Stimulated activated CD8-positive, alpha-beta memory T cell treated with anti-CD3 and anti-CD28 coated beads, Interleukin-4, amount 100 ng/mL, for 1 hour (primary cell): ENCODE measurements around the gene LRRK1.

Experiments used
- DNase-seq, 2 donors: peaks; one replicate each; pipeline ENCODE4 v3.0.0-alpha.2; 2020; ENCODE audit warnings: low read depth in 2 of 2, low spot score in 1 of 2

The LRRK1 gene

DNA sequence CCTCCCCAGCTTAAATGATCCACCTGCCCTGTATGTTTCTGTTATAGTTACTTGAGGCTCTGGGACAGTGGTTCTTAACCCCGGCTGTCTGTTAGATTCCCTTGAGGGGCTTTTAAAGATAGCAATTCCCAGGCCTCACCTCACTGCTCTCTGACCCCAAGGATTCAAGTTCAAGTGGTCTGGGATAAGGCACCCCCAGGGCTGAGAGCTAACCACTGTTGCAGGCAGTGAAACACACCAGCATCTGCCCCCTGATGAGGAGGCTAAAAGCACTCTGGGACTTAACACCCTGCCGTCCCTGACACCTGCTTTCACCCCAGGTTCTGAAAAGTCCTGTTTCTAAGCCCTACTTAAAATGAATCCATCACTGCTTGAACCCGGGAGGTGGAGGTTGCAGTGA is 103.7 kb downstream of the LRRK1 start:
- no peak for DNase-seq

DNA sequence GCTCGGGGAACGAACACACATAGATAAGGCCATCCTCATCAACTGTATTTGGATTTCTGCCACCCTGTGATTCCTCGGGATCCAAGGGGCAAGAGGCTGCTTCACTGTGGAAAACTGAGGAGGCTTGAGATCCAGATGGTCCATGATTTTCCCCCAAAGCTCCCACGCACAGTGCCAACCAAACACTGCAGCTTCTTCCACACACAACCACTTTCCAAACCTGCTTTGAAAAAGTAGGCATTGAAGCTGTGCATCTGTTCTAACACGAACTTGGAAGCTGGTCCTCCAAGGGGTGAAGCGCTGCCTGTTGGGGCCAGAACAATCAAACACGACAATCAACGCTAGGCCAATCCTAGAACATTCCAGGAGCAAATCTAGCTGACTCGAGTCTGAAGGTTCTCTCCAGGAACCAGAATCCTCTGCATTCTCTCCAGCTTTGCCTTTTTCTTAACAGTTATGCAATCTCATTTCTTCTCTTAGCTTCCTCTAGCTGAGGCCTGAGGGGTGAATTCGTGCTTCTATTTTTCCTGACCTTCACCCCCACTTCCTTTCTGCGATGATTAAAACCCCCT is 104.4 kb downstream of the LRRK1 start:
- DNase-seq, result no peak

DNA sequence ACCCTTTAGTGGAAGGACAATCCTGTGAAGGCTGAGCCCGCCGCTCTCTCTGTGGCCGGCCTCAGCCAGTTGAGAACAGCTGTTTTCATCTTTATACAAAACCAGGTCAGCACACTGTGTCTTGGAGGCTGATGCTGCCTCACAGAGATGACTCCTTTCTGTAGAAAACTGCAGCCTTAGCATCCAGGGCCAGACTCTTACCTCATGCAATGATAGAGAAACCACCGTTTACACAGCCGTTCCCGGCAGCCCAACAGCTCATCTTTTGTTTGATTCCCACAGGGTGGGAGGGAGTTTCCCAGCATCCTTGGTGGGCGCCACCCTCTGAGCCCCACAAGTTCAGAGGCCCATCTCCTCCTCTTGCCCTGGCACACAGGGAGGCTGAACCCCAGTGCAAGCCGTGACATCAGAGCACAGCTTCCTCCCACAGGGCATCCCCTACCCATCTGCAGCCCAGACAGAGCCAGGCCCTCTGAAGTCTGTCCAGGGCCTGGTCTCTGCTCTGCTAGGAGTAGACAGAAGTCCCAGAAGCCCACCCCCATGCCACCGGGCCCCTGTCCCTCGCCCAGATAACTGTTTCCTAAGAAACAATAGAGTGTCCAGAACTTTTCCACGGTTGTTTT is 105.0 kb downstream of the LRRK1 start:
- DNase-seq, result no peak

DNA sequence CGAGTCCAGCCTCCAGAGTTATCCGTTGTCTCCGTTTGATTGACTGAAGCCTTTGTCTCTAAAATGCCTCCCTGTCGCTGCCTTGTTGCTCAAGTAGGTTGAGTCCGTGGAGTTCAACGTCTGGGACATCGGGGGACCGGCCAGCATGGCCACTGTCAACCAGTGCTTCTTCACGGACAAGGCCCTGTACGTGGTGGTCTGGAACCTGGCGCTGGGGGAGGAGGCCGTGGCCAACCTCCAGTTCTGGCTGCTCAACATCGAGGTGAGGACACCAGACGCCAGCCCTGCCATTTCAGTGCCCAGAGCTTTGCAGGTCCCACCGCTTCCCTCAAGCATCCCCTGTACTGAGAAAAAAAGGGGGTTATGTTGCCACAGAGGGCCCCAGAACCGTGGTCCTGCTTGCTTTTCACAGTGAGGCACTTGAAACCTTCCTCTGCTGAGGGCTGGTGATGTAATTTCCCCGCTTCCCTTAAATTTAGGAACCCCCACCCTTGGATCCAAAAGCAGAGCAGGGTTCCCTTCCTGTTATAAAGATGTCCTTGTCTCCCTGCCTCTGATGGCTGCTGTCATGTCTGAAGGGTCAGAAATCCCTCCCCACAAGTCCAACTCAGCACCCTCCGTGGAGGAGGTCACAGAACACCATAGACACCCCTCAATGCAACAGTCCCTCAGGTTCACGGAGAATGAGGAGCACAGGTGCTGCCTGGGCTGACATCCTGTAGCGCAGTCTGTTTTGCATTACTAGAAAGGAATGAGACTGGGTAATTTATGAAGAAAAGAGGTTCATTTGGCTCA is 105.7 kb downstream of the LRRK1 start:
- DNase-seq, result no peak

DNA sequence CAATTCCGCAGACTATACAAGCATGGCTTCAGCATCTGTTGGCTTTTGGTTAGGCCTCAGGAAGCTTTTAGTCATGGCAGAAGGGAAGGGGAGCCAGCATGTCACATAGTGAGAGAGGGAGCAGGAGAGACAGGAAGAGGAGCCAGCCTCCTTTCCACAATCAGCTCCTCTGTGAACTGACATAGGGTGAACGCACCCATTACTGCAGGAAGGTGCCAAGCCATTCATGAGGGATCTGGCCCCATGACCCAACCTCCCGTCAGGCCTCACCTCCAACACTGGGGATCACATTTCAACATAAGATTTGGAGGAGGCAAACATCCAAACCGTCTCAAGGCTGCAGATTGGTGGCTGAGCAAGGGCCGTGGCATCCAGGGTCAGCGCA is 106.3 kb downstream of the LRRK1 start:
- DNase-seq, result no peak

DNA sequence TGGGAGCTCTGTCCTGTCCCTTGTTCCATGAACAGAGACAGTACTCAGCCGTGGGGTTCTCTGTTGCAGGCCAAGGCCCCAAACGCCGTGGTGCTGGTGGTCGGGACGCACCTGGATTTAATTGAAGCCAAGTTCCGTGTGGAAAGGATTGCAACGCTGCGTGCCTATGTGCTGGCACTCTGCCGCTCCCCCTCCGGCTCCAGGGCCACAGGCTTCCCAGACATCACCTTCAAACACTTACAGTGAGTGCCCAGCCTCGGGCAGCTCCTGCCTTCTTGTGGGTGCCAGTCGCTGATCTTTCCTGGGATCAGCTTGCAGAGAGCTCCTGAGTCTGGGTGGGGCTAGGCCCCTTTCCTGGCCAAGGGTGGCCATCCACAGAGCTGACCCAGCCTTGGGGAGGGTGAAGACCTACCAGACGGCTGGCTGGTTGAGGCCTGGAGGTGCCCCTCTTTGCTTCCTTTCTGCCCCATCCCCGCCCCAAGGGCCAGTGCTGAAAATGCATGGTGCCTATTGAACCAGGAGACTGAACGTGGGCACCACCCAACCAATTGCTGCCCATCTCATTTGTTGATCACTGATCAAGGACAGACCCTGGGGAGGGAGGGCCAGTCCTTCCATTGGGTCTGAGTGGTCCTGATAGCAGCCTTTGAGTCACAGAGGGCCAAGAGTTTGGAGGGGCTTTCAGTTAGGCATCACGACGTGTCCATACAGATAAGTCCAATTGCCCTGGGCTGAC is 106.9 kb downstream of the LRRK1 start:
- DNase-seq, result no peak

DNA sequence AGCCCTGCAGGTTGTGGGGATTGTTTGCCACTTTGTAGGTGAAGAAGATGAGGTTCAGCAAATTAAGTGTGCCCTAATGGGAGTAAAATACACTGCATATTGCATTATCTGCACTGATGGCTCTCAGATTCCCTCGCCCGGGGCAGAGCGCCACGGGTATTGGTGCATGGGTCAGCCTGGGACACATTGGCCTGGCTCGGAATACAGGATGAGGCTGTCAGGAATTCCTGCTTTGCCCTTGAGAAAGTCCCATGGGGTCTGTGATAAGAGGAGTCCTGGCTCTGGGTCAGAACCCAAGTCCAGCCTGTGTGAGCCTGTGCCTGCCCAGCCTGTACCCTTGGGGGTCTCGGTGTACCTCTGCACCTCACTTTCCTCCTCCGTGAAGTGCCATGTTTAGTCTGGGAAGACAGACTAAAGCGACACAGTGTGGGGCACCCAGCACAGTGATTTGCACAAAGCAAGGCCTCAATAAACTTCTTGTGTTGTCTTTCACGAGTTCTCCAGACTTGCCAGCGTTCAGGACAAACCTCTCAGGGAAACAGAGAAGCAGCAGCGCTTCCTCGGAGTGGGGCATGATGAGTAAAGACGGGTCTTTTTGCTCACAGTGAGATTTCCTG is 107.6 kb downstream of the LRRK1 start:
- DNase-seq, result no peak

DNA sequence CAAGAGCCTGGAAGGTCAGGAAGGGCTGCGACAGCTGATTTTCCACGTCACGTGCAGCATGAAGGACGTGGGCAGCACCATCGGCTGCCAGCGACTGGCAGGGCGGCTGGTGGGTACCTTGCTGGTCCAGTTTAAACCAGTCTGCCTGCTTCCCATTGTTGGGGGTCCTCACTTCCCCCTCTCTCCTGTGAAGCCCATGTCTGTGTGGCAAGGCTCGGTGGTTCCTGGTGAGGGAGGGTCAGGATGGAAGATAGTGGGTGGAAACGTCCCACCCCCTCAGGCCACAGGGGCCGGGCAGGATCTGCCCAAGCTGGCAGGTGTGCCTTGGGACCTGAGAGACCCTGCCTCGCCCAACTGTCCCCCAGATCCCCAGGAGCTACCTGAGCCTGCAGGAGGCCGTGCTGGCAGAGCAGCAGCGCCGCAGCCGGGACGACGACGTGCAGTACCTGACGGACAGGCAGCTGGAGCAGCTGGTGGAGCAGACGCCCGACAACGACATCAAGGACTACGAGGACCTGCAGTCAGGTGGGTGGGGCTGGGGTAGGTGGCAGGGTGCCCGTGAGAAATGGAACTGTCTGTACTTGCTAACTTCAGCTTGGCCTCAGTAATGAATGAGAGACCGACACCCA is 108.2 kb downstream of the LRRK1 start:
- no peak for DNase-seq

DNA sequence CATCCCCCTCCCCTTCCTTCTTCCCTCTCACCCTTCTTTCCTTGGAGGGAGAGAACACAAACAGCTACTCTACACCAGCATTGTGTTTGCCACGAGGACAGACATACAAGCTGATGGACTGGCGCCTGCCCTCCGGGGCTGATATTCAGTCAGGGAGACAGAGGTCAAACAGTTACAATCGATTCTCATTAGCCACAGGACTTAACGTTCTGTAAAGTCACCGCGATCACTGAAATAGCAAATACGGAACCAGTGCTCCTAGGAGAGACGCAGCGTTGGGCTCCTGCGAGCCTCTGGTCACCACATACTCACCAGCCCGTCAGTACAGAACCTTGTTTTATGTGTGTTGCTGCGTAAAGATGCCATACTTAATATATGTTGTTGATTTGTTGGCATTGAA is 108.8 kb downstream of the LRRK1 start:
- DNase-seq, result no peak

DNA sequence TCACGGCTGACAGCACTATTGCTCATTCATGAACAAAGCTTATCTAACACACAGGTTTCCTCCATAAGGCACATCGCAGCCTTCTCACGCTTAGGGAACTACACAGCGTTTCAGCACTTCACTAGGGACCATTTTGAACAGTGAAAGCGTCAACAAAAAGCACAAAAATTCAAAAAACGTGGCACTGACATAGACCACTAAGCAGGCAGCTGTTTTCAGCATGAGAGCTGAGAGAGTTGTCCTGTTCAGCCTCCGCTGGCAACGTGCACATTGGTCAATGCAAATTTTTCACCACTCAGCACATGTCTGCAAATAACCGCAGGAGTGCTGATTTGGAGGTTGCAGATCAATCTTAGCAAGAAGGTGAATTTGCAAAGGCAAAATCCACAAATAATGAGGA is 109.2 kb downstream of the LRRK1 start:
- DNase-seq, result no peak

DNA sequence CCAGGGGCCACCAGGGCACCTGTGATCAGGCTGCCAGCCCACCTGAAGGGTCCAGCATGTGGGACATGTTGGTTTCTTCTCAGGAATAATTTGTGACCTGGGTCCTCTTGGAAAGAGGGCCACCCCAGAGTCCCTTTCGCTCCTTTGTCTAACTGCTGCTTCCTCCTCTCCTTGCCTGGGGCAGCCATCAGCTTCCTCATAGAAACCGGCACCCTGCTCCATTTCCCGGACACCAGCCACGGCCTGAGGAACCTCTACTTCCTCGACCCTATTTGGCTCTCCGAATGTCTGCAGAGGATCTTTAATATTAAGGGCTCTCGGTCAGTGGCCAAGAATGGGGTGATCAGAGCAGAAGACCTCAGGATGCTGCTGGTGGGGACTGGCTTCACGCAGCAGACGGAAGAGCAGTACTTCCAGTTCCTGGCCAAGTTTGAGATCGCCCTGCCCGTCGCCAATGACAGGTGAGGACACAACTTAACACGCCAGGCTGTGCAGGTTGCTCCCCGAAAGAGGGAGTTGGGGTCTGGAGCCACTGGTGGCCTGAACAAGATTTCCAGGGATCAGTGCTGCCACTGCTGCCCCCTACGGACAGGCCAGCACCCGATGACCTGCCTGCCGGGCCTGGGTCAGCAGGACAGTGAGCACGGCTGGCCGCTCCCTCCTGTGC is 109.7 kb downstream of the LRRK1 start:
- no peak for DNase-seq

DNA sequence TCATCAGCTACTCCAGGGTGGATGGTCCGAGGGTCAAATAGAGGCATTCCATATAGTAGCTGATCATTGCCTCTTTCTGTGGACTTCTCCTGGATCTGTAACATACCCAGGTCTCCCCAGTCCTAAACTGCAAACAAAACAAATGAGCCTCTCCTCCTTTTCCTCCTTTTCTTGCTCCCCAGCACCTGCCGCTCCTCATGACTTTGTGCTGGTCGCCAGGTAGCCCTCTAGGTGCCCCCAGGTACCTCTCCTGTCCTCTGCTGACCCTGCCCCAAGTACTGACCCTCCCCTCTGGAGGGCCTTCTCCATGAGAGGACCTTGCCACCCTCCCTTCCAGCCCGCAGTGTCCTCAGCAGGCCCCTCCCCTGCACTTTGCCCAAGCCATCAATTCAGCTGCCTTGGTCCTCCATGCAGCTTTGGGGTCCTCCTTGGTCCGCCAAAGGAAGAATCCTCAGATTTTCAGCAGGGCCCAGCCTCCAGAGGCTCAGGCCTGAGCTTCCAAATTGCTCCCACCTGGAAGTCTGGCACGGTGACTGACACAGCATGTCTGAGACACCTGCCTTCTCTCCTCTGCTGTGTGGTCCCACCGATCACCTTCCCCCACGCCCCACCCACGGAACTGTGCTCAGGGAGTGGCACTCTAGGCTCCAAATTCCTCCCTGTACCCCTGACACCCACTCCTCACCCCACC is 111.0 kb downstream of the LRRK1 start:
- no peak for DNase-seq

DNA sequence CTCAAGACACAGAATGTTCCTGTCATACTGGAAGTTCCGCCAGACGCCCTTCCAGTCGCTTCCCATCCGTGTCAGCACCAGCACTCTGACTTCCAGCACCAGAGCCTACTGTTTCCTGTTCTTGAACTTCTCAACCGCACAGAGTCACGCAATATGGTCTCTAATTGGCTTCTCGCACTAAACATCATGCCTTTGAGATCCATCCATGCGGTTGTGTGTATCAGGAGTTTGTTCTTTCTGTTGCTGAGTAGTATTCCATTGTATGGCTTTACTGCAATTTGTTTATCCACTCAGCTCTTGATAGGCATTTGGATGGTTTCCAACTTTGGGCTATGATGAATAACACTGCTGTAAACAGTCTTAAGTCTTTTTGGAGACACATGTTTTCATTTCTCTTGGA is 112.1 kb downstream of the LRRK1 start:
- no peak for DNase-seq

DNA sequence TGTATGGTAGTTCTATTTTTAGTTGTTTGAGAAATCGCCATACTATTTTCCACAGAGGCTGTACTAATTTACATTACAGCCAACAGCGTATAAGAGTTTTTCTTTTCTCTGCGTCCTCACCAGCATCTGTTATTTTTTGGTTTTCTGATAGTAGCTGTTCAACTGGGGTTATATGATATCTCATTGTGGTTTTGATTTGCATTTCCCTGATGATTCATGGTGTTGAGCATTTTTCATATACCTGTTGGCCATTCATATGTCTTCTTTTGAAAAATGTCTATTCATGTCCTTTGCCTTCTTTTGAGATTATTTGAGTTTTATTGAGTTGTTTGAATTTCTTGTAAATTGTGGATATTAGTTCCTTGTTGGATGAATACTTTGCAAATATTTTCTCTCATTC is 114.6 kb downstream of the LRRK1 start:
- DNase-seq, result no peak

DNA sequence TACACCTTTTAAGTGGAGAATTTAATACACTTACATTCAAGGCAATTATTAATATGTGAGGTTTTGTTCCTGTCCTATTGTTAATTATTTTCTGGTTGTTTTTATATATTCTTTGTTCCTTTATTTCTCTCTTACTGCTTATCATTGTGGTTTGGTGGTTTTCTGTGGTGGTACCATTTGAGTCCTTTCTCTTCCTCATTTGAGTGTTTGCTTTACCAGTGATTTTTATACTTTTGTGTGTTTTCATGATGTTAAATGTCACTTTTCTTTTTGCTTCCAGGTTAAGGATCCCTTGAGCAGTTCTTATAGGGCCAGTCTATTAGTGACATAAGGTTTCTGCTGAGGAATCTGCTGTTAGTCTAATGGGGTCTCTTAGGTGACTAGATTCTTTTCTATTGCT is 116.5 kb downstream of the LRRK1 start:
- no peak for DNase-seq

DNA sequence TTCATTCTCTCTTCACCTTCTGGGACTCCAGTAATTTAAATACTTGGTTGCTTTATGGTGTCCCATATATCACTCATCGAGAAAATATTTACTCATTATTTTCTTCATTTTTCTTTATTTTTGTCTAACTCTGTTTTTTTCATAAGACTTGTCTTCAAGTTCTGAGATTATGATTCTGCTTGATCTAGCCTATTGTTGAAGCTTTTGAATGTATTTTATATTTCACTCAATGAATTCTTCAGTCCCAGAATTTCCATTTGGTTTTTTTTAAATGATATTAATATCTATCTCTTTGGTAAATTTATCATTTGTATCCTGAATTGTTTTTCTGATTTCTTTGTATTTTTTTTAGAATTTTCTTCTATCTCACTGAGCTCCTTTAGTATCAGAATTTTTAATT is 117.0 kb downstream of the LRRK1 start:
- DNase-seq, result no peak

DNA sequence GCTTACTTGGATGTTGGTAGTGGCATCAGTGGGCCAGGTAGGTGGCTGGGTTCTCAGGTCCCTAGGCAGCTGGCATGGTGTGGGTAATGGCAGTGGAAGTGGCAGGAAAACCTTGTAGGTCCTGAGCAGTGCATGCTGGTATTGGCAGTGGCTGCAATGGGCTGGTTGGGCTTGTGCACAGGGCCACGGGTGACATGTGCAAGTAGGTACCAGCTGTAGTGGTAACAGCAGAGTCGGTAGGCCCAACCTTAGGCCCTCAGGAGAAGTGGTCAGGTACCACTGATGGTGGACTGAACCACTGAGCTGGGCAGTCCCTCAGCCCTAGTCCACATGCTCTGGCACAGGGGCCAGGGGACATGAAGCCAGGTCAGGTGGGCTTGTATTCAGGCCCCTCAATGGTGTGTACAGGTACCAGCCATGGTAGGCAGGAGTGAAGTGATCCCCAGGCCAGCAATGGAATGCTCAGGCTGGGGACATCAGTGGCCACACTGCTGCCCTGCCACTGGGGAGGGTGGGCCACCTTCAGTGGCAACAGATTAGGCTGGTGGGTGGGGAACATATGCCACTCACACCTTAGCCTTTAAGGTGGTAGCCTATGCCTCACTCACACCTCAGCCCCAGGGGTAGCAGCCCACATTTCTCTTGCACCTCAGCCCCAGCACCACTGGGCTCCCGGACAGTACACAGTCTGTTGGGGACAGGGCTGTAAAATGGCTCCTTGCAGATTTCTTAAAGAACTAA is 118.1 kb downstream of the LRRK1 start:
- no peak for DNase-seq

DNA sequence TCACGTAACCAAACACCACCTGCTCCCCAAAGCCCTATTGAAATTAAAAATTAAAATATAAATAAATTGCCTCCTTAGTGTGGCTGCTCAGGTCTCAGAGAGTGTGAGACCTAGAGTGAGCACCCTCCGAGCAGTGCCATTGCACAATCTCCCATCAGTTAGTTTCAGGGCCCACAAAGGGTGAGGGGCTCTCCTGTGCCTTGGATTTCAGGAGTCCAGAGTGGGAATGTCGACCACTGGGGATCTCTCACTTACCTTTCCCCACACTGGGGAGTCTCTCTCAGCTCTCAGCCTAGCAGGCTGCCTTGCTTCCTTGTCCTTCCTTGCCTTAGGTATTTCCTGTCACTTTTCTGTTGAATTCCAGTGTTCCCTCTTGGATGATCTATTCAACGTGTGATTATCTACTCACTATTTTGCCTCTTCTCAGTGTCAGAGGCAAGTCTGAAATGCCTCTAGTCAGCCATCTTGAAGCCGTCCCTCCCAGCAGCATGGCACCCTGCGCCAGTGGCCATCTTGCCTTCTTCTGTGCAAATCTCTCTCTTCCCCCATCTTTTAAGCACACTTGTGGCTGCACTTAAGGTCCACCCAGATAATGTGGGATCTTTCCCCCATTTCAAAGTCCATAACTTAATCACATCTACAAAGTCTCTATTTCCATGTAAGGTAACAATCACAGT is 119.3 kb downstream of the LRRK1 start:
- DNase-seq, result no peak

DNA sequence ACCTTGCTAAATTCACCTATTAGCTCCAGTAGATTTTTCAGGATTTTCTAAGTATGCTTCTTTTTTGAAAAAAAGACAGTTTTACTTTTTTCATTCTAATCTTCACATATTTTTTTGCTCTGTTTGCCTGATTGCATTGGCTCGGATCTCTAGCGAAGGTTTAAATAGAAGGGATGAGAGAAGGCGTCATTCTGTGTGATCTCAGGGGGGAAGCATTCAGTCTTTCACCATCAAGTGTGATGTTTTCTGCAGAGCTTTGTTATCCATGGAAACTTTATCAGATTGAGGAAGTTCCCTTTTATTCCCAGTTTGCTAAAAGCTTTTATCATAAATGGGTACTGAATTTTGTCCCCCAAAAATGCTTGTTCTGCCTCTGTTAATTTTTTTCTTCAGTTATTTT is 120.3 kb downstream of the LRRK1 start:
- DNase-seq, result no peak
